ENCODE measurements around the gene KCNJ10.

DNA sequence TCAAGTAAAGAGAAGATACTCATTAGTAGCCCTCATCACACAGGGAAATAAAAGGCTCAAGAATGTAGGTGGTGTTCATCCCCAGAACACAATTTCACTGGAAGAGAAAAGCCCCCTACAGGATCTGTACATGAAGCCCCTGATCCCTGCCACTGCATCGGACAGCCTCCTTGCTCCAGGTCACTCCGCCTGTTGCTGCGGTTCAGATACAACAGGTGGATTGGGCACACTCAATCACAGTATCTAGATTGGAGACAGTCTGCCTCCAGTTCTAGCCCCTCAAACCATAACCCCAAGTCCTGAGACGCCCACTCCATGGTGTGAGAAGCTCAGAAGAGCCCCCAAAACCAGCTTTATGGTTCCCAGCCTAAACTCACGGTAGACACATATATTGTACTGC is 117.0 kb downstream of the KCNJ10 start:
- TF ChIP-seq, protein P1, sequence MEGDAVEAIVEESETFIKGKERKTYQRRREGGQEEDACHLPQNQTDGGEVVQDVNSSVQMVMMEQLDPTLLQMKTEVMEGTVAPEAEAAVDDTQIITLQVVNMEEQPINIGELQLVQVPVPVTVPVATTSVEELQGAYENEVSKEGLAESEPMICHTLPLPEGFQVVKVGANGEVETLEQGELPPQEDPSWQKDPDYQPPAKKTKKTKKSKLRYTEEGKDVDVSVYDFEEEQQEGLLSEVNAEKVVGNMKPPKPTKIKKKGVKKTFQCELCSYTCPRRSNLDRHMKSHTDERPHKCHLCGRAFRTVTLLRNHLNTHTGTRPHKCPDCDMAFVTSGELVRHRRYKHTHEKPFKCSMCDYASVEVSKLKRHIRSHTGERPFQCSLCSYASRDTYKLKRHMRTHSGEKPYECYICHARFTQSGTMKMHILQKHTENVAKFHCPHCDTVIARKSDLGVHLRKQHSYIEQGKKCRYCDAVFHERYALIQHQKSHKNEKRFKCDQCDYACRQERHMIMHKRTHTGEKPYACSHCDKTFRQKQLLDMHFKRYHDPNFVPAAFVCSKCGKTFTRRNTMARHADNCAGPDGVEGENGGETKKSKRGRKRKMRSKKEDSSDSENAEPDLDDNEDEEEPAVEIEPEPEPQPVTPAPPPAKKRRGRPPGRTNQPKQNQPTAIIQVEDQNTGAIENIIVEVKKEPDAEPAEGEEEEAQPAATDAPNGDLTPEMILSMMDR (IDR thresholded peaks at IDR 0.05; ENCODE audit: insufficient read depth, low read depth, low read length) = no peak
- TF ChIP-seq EZH2 (IDR thresholded peaks at IDR 0.05; ENCODE audit: insufficient read depth, low read length) = no peak

Data from astrocyte (in vitro differentiated cells and primary cell).